Measurements from ENCODE around the gene ZNF23. TPM values are rescaled to one million over a fixed set of nuclear protein-coding genes. Genes with fewer than 3 reads are reported as not detected.

ZNF23 gene
- total RNA-seq, 3 donors from 2014 or later = 6.6 to 9.5 (median 6.7) TPM

DNA sequence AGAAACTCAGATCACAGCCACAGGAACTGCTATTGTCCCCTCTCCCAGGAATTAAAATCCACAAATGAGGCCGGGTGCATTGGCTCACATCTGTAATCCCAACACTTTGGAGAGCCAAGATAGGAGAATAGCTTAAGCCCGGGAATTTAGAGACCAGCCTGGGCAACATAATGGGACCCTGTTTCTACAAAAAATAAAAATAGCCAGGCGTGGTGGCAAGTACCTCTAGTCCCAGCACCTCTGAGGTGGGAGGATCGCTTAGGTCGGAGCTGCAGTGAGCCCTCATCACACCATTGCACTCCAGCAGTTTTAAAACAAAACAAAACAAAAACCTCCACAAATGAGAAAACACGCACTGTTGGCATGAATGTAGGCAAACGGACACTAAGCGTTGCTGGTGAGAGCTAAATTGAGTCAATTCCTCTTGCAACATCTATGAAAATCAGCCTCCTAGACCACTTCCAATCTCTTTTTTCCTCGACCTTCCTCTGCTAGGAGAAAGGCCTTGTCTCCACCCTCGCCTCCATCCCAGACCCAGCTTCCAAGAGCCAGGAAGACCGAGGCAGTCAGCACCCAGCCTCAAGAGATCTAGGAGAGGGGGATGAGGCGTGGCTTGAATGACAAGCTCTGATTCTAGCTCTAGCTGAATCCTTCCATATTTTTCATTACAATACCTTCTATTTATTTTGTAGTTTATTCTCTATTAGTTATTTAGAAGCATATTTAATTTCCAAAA is 35.0 kb downstream of the ZNF23 start:
- Histone ChIP-seq H3K4me1 (ENCODE audit: low read depth) (no peaks in the 10 kb centered on the region), H3K9me3 (no peaks in the 10 kb centered on the region), H3K36me3 (ENCODE audit: low read depth) (no peaks in the 10 kb centered on the region), H3K4me3 (no peak overlapping the region)
- intact Hi-C loops (cut with DNase I, micrococcal nuclease) = no loop called here
- DNase-seq = no peak
- TF ChIP-seq, protein P1, sequence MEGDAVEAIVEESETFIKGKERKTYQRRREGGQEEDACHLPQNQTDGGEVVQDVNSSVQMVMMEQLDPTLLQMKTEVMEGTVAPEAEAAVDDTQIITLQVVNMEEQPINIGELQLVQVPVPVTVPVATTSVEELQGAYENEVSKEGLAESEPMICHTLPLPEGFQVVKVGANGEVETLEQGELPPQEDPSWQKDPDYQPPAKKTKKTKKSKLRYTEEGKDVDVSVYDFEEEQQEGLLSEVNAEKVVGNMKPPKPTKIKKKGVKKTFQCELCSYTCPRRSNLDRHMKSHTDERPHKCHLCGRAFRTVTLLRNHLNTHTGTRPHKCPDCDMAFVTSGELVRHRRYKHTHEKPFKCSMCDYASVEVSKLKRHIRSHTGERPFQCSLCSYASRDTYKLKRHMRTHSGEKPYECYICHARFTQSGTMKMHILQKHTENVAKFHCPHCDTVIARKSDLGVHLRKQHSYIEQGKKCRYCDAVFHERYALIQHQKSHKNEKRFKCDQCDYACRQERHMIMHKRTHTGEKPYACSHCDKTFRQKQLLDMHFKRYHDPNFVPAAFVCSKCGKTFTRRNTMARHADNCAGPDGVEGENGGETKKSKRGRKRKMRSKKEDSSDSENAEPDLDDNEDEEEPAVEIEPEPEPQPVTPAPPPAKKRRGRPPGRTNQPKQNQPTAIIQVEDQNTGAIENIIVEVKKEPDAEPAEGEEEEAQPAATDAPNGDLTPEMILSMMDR (IDR thresholded peaks at IDR 0.05) = no peak
- ATAC-seq = no peak

DNA sequence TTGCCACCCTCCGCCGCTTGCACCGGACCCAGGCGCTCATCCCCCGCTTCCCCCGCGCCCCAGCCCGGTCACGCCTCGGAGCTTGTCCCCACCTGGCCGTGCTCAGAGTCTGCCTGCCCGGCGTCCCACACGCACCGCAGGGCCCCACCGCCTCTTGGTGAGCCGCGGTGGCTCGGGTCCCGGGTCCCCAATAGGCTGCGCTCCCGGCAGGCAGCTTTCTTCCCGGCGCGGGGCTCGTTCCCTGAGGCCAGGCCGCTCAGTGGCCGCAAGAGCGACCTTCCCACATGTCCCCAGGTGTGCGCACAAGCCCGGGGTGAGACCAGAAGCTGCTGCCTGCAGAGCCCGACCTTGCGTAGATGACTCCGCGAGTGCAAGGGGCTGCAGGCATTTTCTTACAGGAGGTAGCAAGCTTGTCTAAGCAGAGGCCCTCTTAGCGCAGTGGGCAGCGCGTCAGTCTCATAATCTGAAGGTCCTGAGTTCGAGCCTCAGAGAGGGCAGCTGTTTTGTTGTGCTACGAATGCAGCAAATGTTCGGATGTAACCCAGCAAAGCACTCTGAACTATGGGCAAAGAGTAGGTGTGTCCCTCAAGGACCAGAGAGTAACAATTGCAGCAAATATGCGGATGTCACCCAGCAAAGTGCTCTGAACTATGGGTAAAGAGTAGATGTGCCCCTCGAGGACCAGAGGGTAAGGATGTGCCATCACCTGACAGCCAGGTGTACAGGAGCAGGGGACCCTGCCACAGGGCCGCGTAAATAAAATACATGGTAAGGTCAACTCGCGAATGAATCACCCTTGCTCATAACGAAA is 35.8 kb downstream of the ZNF23 start:
- Histone ChIP-seq H3K4me3 (no peak overlapping the region), H3K9me3 (no peaks in the 10 kb centered on the region), H3K36me3 (ENCODE audit: low read depth) (no peaks in the 10 kb centered on the region), H3K4me1 (ENCODE audit: low read depth) (no peaks in the 10 kb centered on the region)
- intact Hi-C loops (cut with DNase I, micrococcal nuclease) = no loop called here
- DNase-seq (peak in 1 of 3 donors; percentile 40), ATAC-seq (peak; percentile 20)
- TF ChIP-seq, protein P1 (IDR thresholded peaks at IDR 0.05) = no peak

DNA sequence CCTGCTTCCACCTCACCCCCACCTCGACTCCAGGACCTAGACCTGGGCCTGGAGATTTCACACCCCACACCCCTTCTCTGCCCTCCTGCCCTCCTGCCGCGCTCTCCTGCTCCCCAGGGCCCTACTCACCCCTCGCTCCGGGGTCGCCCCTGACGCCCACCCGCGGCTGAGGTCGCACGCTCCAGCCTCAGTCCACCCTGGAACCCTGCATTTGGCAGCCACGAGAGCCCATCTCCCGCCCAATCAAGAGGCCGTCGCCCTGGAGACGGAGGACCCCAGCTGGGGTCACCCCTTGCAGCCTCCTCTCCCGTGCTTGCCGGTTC is 36.3 kb downstream of the ZNF23 start:
- DNase-seq (no peak), ATAC-seq (no peak)
- no peaks in the 10 kb centered on the region for H3K9me3 ChIP-seq
- TF ChIP-seq, protein P1 (IDR thresholded peaks at IDR 0.05) = no peak
- no peaks in the 10 kb centered on the region for H3K4me1 ChIP-seq (ENCODE audit: low read depth)
- no peaks in the 10 kb centered on the region for H3K36me3 ChIP-seq (ENCODE audit: low read depth)
- intact Hi-C loops (cut with DNase I, micrococcal nuclease) = no loop called here
- no peak overlapping the region for H3K4me3 ChIP-seq

DNA sequence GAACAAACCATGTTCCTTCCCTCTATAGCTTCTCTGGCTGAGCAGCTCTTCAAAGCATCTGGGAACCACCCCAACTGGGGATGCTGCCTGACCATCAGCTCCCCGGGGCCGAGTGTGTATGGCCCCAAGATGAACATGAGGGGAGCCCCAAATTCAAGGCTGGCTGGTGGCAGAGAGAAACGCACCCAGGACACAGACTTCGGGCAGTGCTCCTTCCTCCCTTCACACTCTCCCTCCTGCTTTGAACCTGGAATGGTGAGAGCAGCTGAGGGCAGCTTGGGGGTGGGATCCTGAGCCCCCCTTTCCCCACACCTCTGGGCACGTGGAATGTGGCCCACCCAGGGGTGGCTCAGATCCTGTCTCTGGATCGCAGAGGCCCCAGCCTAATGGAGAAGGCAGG is 37.4 kb downstream of the ZNF23 start:
- DNase-seq (no peak), ATAC-seq (no peak)
- Histone ChIP-seq H3K36me3 (ENCODE audit: low read depth) (no peaks in the 10 kb centered on the region), H3K9me3 (no peaks in the 10 kb centered on the region), H3K4me1 (ENCODE audit: low read depth) (no peaks in the 10 kb centered on the region), H3K4me3 (no peak overlapping the region)
- intact Hi-C loops (cut with DNase I, micrococcal nuclease) = no loop called here
- TF ChIP-seq, protein P1 (IDR thresholded peaks at IDR 0.05) = no peak

DNA sequence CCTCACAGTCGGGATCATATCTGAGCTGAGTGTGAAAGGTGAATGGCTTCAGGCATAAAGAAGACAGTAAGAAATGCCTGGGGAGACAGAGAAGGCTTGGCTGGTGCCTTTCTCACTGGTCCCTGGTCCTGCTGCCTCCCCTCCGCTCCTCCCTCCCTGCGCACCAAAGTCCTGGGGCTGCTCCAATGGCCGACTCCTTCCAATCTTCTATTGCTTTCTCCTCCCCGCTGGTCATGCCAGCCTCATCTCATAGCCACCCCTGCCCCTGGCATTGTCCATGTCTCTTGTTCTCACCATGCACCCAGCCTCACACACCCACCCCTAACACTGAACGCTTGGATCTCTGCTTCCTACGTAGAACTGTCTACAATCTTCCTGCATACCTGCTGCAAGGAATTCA is 38.2 kb downstream of the ZNF23 start:
- H3K36me3 ChIP-seq (ENCODE audit: low read depth) = no peaks in the 10 kb centered on the region
- no peaks in the 10 kb centered on the region for H3K9me3 ChIP-seq
- TF ChIP-seq, protein P1 (IDR thresholded peaks at IDR 0.05) = no peak
- ATAC-seq (no peak), DNase-seq (no peak)
- H3K4me1 ChIP-seq (ENCODE audit: low read depth) = no peaks in the 10 kb centered on the region
- intact Hi-C loops (cut with DNase I, micrococcal nuclease) = no loop called here
- no peak overlapping the region for H3K4me3 ChIP-seq
